H9 (cell line): ENCODE measurements around the gene LMNTD1. TPM values are rescaled to one million over a fixed set of nuclear protein-coding genes. Genes with fewer than 3 reads are reported as not detected.

ENCODE experiments used
- DNase-seq: peaks from one replicate; pipeline ENCODE4 v3.0.0-alpha.2; 2017
- H2AFZ ChIP-seq: one replicate; pipeline ENCODE4 v1.6.1; 2013; ENCODE audit warnings: mild to moderate bottlenecking, low read length, control low read depth, moderate library complexity
- H2AK5ac ChIP-seq: 2 replicates; pipeline ENCODE4 v1.6.1; 2013; ENCODE audit warnings: low read length, control low read depth, mixed read lengths; ENCODE audit not compliant: insufficient read length
- H2BK120ac ChIP-seq: one replicate; pipeline ENCODE4 v1.6.1; 2013; ENCODE audit warnings: low read depth, mild to moderate bottlenecking, low read length, control low read depth, inconsistent platforms; ENCODE audit not compliant: poor library complexity, severe bottlenecking
- H2BK12ac ChIP-seq: 2 replicates; pipeline ENCODE4 v1.6.1; 2013; ENCODE audit warnings: low read length, control low read depth, mixed read lengths, low read depth; ENCODE audit not compliant: insufficient read length
- H2BK15ac ChIP-seq: 2 replicates; pipeline ENCODE4 v1.6.1; 2013; ENCODE audit warnings: low read depth, low read length, control low read depth
- H2BK20ac ChIP-seq: one replicate; pipeline ENCODE4 v1.6.1; 2013; ENCODE audit warnings: low read depth, mild to moderate bottlenecking, low read length, control low read depth, inconsistent platforms; ENCODE audit not compliant: poor library complexity, severe bottlenecking
- H2BK5ac ChIP-seq: 2 replicates; pipeline ENCODE4 v1.6.1; 2013; ENCODE audit warnings: low read length, control low read depth, mixed read lengths; ENCODE audit not compliant: insufficient read length
- H3K14ac ChIP-seq: 2 replicates; pipeline ENCODE4 v1.6.1; 2013; ENCODE audit warnings: low read length, control low read depth; ENCODE audit not compliant: insufficient read depth
- H3K18ac ChIP-seq: 2 replicates; pipeline ENCODE4 v1.6.1; 2013; ENCODE audit warnings: low read depth, mild to moderate bottlenecking, mixed read lengths, low read length, control low read depth; ENCODE audit not compliant: insufficient read length
- H3K23ac ChIP-seq: 2 replicates; pipeline ENCODE4 v1.6.1; 2013; ENCODE audit warnings: low read length, control low read depth, mixed read lengths, low read depth; ENCODE audit not compliant: insufficient read length
- H3K23me2 ChIP-seq: 2 replicates; pipeline ENCODE4 v1.6.1; 2013; ENCODE audit warnings: low read depth, mild to moderate bottlenecking, mixed read lengths, low read length, control low read depth; ENCODE audit not compliant: insufficient read length, poor library complexity, severe bottlenecking
- H3K27ac ChIP-seq: 2 replicates; pipeline ENCODE4 v1.5.1; 2013; ENCODE audit warnings: low read length, control low read depth, mixed read lengths, low read depth; ENCODE audit not compliant: insufficient read length
- H3K27me3 ChIP-seq: 2 replicates; pipeline ENCODE4 v1.6.1; 2013; ENCODE audit warnings: low read length, control low read depth, inconsistent platforms; ENCODE audit not compliant: insufficient read depth
- H3K4ac ChIP-seq: 2 replicates; pipeline ENCODE4 v1.6.1; 2013; ENCODE audit warnings: low read depth, mild to moderate bottlenecking, control low read depth, inconsistent platforms, low read length, moderate library complexity
- H3K4me1 ChIP-seq: 2 replicates; pipeline ENCODE4 v1.6.1; 2013; ENCODE audit warnings: low read length, control low read depth, inconsistent platforms; ENCODE audit not compliant: insufficient read depth
- H3K4me2 ChIP-seq: 2 replicates; pipeline ENCODE4 v1.6.1; 2013; ENCODE audit warnings: low read length, control low read depth, mixed read lengths; ENCODE audit not compliant: insufficient read length, insufficient read depth
- H3K56ac ChIP-seq: 2 replicates; pipeline ENCODE4 v1.6.1; 2013; ENCODE audit warnings: low read depth, mild to moderate bottlenecking, mixed read lengths, low read length, control low read depth; ENCODE audit not compliant: insufficient read length
- H3K79me1 ChIP-seq: 2 replicates; pipeline ENCODE4 v1.6.1; 2013; ENCODE audit warnings: low read depth, mild to moderate bottlenecking, moderate library complexity, low read length, control low read depth, inconsistent platforms; ENCODE audit not compliant: insufficient read depth, poor library complexity, severe bottlenecking
- H3K79me2 ChIP-seq: 2 replicates; pipeline ENCODE4 v1.6.1; 2013; ENCODE audit warnings: low read length, control low read depth, inconsistent platforms; ENCODE audit not compliant: insufficient read depth
- H3K9ac ChIP-seq: 2 replicates; pipeline ENCODE4 v1.6.1; 2013; ENCODE audit warnings: low read length, control low read depth, mixed read lengths; ENCODE audit not compliant: insufficient read length; ENCODE audit errors: extremely low read depth
- H3K9me3 ChIP-seq: one replicate; pipeline ENCODE4 v1.6.1; 2013; ENCODE audit warnings: low read depth, low read length, inconsistent platforms; ENCODE audit not compliant: control insufficient read depth
- H3T11ph ChIP-seq: one replicate; pipeline ENCODE4 v1.6.1; 2013; ENCODE audit warnings: mild to moderate bottlenecking, low read length, control low read depth, inconsistent platforms
- H4K20me1 ChIP-seq: one replicate; pipeline ENCODE4 v1.6.1; 2013; ENCODE audit not compliant: control insufficient read depth, insufficient read length, insufficient read depth
- H4K5ac ChIP-seq: 2 replicates; pipeline ENCODE4 v1.6.1; 2013; ENCODE audit warnings: low read depth, mild to moderate bottlenecking, mixed read lengths, low read length, control low read depth; ENCODE audit not compliant: insufficient read length
- H4K8ac ChIP-seq: replicated peaks from 2 replicates; pipeline ENCODE4 v1.6.1; 2013; ENCODE audit warnings: low read length, control low read depth, mixed read lengths, low read depth; ENCODE audit not compliant: insufficient read length
- H4K91ac ChIP-seq: 2 replicates; pipeline ENCODE4 v1.6.1; 2013; ENCODE audit warnings: low read depth, mild to moderate bottlenecking, moderate library complexity, mixed read lengths, low read length, control low read depth; ENCODE audit not compliant: insufficient read length
- H3K27ac Mint-ChIP-seq, 3 experiments: 2 replicates in 2 of 3; 3 replicates in 1 of 3; pipeline ENCODE4 v1.8.0; 2020 to 2021; ENCODE audit warnings: mixed read lengths in 3 of 3, mild to moderate bottlenecking in 1 of 3, moderate library complexity in 1 of 3
- H3K27me3 Mint-ChIP-seq: 2 replicates; pipeline ENCODE4 v1.8.0; 2021; ENCODE audit warnings: low read depth, mild to moderate bottlenecking, moderate library complexity, mixed read lengths
- H3K36me3 Mint-ChIP-seq, 3 experiments: 2 replicates in 2 of 3; 3 replicates in 1 of 3; pipeline ENCODE4 v1.8.0; 2020 to 2021; ENCODE audit warnings: low read depth in 3 of 3, mixed read lengths in 3 of 3; ENCODE audit not compliant: insufficient read depth in 1 of 3
- H3K4me1 Mint-ChIP-seq, 2 experiments: 2 replicates each; pipeline ENCODE4 v1.8.0; 2020; ENCODE audit warnings: mixed read lengths in 2 of 2
- H3K4me3 Mint-ChIP-seq, 2 experiments: 2 replicates in 1 of 2; 3 replicates in 1 of 2; pipeline ENCODE4 v1.8.0; 2020 to 2021; ENCODE audit warnings: mild to moderate bottlenecking in 2 of 2, mixed read lengths in 2 of 2, moderate library complexity in 1 of 2
- H3K9me3 Mint-ChIP-seq, 2 experiments: 2 replicates in 1 of 2; 3 replicates in 1 of 2; pipeline ENCODE4 v1.8.0; 2020; ENCODE audit warnings: mild to moderate bottlenecking in 2 of 2, mixed read lengths in 2 of 2, moderate library complexity in 1 of 2
- WGBS: extraction: QIAGEN DNeasy Blood & Tissue Kit; methylation state at CpG from one replicate; pipeline ENCODE4 v1.1.7; 2013; ENCODE audit warnings: missing lambda C conversion rate, low lambda C conversion rate, mixed read lengths; ENCODE audit not compliant: insufficient read length; ENCODE audit errors: extremely low coverage; 5-methylcytosine and 5-hydroxymethylcytosine counted together
- total RNA-seq: library from RNA; stranded (reverse); gene quantifications from 2 replicates; pipeline ENCODE4 v1.2.1, GENCODE V29; 2021
- TF ChIP-seq, protein P1 (sequence below): fragments of 200-600 bp; sonication (generic); conservative IDR thresholded peaks from 3 replicates; pipeline ENCODE4 v1.8.0; 2021; ENCODE audit warnings: antibody characterized with exemption, mild to moderate bottlenecking

Gene LMNTD1
- total RNA-seq, 1 experiment from 2014 or later = not detected

DNA sequence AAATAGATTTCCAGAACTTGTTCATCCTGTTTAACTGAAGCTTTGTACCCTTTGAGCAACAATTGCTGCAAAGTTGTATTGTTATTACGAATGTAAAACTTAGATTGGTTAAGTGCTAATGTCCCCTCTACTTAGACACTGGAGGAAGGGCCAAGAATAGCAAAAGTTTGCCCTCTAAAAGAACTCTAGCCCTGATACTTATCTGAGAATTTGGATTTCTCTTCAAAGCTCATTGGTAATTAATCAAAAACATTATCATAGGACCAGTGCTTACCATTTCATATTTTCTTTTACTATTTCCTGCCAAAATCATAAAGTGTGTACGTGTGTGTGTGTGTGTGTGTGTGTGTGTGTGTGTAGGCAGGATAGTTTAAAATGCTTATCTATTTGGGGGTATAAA is 58.2 kb downstream of the LMNTD1 start:
- no peak overlapping the region for H4K91ac ChIP-seq
- no peak overlapping the region for H3K56ac ChIP-seq
- H3K14ac ChIP-seq = no peak overlapping the region
- no peak overlapping the region for H2BK120ac ChIP-seq
- no peak overlapping the region for H3K4me2 ChIP-seq
- no peak overlapping the region for H3K9ac ChIP-seq
- no peak overlapping the region for H3K27ac ChIP-seq
- H2BK15ac ChIP-seq = no peak overlapping the region
- H2BK5ac ChIP-seq = no peak overlapping the region
- no CpG with 5 or more reads among the region's 2 CpGs for WGBS
- Mint-ChIP-seq H3K36me3 (peaks cover 0 to 3% (median 2%) of the 10 kb centered on the region in 3 experiments; a peak in 5 of 7 replicates), H3K4me3 (no peak overlapping the region), H3K27me3 (peaks cover 44% of the 10 kb centered on the region), H3K27ac (no peak overlapping the region), H3K4me1 (peaks cover 11 to 21% of the 10 kb centered on the region in 2 experiments), H3K9me3 (peaks cover 2 to 3% of the 10 kb centered on the region in 2 experiments; a peak in 4 of 5 replicates)
- H2BK20ac ChIP-seq = no peak overlapping the region
- no peak for DNase-seq
- no peak overlapping the region for H2AFZ ChIP-seq
- H4K20me1 ChIP-seq = no peaks in the 10 kb centered on the region
- H3K4ac ChIP-seq = no peak overlapping the region
- H3K23ac ChIP-seq = no peak overlapping the region
- H2AK5ac ChIP-seq = no peak overlapping the region
- no peak overlapping the region for H4K8ac ChIP-seq
- no peaks in the 10 kb centered on the region for H3K79me2 ChIP-seq
- no peak overlapping the region for H4K5ac ChIP-seq
- no peak overlapping the region for H3K18ac ChIP-seq
- H3K4me1 ChIP-seq = no peaks in the 10 kb centered on the region
- TF ChIP-seq, protein P1, sequence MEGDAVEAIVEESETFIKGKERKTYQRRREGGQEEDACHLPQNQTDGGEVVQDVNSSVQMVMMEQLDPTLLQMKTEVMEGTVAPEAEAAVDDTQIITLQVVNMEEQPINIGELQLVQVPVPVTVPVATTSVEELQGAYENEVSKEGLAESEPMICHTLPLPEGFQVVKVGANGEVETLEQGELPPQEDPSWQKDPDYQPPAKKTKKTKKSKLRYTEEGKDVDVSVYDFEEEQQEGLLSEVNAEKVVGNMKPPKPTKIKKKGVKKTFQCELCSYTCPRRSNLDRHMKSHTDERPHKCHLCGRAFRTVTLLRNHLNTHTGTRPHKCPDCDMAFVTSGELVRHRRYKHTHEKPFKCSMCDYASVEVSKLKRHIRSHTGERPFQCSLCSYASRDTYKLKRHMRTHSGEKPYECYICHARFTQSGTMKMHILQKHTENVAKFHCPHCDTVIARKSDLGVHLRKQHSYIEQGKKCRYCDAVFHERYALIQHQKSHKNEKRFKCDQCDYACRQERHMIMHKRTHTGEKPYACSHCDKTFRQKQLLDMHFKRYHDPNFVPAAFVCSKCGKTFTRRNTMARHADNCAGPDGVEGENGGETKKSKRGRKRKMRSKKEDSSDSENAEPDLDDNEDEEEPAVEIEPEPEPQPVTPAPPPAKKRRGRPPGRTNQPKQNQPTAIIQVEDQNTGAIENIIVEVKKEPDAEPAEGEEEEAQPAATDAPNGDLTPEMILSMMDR = no peak
- no peaks in the 10 kb centered on the region for H3K23me2 ChIP-seq
- H2BK12ac ChIP-seq = no peak overlapping the region
- no peak overlapping the region for H3T11ph ChIP-seq
- H3K79me1 ChIP-seq = no peaks in the 10 kb centered on the region
- H3K9me3 ChIP-seq = no peaks in the 10 kb centered on the region
- no peaks in the 10 kb centered on the region for H3K27me3 ChIP-seq
